ENCODE results near the gene RNF13.

- TF ChIP-seq CTCF (IDR thresholded peaks at IDR 0.05): no peak
- TF ChIP-seq POLR2A (IDR thresholded peaks at IDR 0.05): no peak
Measured at GRCh38 chr3:149850787-149851584, 38.0 kb downstream of the RNF13 start.
